ENCODE data around the gene SPIN2B.
"Not testable (repeated sequence)": the region's sequence is repeated elsewhere in the genome, so short reads cannot be mapped to it uniquely, and the experiment has no call there.

Gene SPIN2B

DNA sequence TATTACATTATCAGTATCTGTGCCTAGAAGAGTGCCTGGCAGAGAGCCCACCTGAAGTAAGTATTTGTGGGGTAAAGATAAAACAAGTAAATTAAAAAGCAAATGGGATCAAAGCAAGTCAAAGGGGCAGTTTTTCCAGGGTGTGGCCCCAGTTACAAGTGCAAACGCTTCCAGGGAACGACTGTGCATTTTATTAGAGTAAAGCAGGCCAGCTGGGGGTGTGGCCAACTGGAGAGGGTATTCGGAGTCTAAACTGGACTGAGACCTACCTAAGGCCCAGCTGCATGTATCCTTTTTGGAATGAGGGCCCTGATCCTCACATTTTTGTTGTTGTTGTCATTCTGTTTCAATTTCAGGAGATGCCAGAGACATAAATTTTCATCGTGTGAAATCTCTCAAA lies 3.8 kb downstream of the SPIN2B start:
- not testable (repeated sequence) for ATAC-seq

DNA sequence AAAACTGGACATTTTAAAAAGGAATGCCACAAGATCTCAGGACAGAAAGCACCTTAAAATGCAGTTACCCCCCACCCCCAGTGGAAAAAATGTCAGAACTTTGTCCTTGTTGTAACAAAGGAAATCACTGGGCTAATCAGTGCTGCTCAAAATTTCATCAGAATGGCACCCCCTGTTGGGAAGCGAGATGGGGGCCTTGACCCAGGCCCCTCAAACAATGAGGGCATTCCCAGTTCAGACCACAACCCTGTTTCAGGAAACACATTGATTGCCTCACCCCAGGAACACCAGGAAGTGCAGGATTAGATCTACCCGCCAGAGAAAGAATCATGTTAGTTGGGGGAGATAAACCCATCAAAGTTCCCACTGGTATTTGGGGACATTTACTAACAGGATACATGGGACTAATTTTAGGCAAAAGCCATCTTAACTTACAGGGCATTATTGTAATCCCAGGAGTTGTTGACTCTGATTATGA lies 16.4 kb downstream of the SPIN2B start:
- ATAC-seq, result no peak
- TF ChIP-seq ZFP30 (CRISPR knock-in tag; IDR thresholded peaks at IDR 0.05) (no peak), ARNTL (CRISPR knock-in tag; IDR thresholded peaks at IDR 0.05; ENCODE audit: borderline replicate concordance, low read depth) (no peak), OSR1 (CRISPR knock-in tag; IDR thresholded peaks at IDR 0.05) (no peak), ZNF8 (CRISPR knock-in tag; IDR thresholded peaks at IDR 0.05) (no peak), ZFP3 (CRISPR knock-in tag; IDR thresholded peaks at IDR 0.05) (no peak)
- TF ChIP-seq, protein P1, sequence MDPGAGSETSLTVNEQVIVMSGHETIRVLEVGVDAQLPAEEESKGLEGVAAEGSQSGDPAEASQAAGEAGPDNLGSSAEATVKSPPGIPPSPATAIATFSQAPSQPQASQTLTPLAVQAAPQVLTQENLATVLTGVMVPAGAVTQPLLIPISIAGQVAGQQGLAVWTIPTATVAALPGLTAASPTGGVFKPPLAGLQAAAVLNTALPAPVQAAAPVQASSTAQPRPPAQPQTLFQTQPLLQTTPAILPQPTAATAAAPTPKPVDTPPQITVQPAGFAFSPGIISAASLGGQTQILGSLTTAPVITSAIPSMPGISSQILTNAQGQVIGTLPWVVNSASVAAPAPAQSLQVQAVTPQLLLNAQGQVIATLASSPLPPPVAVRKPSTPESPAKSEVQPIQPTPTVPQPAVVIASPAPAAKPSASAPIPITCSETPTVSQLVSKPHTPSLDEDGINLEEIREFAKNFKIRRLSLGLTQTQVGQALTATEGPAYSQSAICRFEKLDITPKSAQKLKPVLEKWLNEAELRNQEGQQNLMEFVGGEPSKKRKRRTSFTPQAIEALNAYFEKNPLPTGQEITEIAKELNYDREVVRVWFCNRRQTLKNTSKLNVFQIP (CRISPR knock-in tag; IDR thresholded peaks at IDR 0.05; ENCODE audit: borderline replicate concordance, low read depth), result no peak
- TF ChIP-seq, protein P2, sequence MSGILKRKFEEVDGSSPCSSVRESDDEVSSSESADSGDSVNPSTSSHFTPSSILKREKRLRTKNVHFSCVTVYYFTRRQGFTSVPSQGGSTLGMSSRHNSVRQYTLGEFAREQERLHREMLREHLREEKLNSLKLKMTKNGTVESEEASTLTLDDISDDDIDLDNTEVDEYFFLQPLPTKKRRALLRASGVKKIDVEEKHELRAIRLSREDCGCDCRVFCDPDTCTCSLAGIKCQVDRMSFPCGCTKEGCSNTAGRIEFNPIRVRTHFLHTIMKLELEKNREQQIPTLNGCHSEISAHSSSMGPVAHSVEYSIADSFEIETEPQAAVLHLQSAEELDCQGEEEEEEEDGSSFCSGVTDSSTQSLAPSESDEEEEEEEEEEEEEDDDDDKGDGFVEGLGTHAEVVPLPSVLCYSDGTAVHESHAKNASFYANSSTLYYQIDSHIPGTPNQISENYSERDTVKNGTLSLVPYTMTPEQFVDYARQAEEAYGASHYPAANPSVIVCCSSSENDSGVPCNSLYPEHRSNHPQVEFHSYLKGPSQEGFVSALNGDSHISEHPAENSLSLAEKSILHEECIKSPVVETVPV (CRISPR knock-in tag; IDR thresholded peaks at IDR 0.05), result no peak

DNA sequence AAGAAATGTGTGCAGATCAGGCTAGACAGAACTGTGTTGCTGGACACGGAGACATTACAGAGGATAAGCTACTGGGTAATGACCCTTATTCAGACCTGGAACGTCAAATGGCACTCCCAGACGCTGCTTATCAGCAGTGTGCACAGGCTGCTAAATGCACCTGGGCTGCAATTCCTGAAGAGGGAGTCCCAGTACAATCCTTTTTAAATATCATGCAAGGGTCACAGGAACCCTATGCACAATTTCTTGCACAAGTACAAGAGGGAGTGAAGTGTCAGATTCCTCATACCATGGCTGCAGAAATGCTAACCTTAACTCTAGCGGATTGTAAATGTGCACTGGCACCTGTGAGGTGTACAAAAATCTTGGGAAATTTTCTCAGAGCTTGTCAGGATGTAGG lies 16.9 kb downstream of the SPIN2B start:
- TF ChIP-seq, protein P2 (CRISPR knock-in tag; IDR thresholded peaks at IDR 0.05), result no peak
- TF ChIP-seq ISL1 (CRISPR knock-in tag; IDR thresholded peaks at IDR 0.05) (no peak), PPARA (CRISPR knock-in tag; IDR thresholded peaks at IDR 0.05; ENCODE audit: borderline replicate concordance) (no peak), RARB (CRISPR knock-in tag; IDR thresholded peaks at IDR 0.05) (no peak), SNAI2 (CRISPR knock-in tag; IDR thresholded peaks at IDR 0.05) (no peak)
- ATAC-seq, result no peak

DNA sequence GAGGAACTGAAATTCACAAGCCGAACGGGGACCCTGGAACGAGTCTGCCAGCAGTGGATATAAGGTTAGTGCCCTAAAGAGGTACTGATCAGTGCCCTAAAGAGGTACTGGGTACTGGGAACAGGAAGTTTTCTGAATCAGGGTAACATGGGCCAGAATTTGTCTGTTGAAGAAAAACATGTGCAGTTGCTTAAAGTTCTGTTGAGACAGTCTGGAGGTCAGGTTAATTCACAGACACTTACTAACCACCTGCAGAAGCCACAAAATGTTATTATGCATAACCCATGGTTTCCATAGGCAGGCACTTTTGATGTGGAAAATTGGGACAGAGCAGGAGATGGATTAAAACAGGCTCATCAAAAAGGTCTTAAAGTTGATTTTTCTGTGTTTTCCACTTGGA lies 17.9 kb downstream of the SPIN2B start:
- no peak for ATAC-seq
- TF ChIP-seq CSDC2 (CRISPR knock-in tag; IDR thresholded peaks at IDR 0.05) (no peak), TOX (CRISPR knock-in tag; IDR thresholded peaks at IDR 0.05; ENCODE audit: borderline replicate concordance) (no peak), ZNF70 (CRISPR knock-in tag; IDR thresholded peaks at IDR 0.05) (no peak), RARB (CRISPR knock-in tag; IDR thresholded peaks at IDR 0.05) (no peak), ISL1 (CRISPR knock-in tag; IDR thresholded peaks at IDR 0.05) (no peak), ESRRG (CRISPR knock-in tag; IDR thresholded peaks at IDR 0.05) (no peak), ZFP30 (CRISPR knock-in tag; IDR thresholded peaks at IDR 0.05) (no peak), ZNF565 (CRISPR knock-in tag; conservative IDR thresholded peaks at IDR 0.05; ENCODE audit: low read depth) (no peak), ZC3H10 (CRISPR knock-in tag; IDR thresholded peaks at IDR 0.05) (no peak), BACH2 (CRISPR knock-in tag; IDR thresholded peaks at IDR 0.05; ENCODE audit: borderline replicate concordance) (no peak), ZNF8 (CRISPR knock-in tag; IDR thresholded peaks at IDR 0.05) (no peak), TCF4 (CRISPR knock-in tag; IDR thresholded peaks at IDR 0.05; ENCODE audit: borderline replicate concordance) (no peak), GLIS3 (CRISPR knock-in tag; IDR thresholded peaks at IDR 0.05) (no peak), SNAI2 (CRISPR knock-in tag; IDR thresholded peaks at IDR 0.05) (no peak), OSR1 (CRISPR knock-in tag; IDR thresholded peaks at IDR 0.05) (no peak)
- TF ChIP-seq, protein P3, sequence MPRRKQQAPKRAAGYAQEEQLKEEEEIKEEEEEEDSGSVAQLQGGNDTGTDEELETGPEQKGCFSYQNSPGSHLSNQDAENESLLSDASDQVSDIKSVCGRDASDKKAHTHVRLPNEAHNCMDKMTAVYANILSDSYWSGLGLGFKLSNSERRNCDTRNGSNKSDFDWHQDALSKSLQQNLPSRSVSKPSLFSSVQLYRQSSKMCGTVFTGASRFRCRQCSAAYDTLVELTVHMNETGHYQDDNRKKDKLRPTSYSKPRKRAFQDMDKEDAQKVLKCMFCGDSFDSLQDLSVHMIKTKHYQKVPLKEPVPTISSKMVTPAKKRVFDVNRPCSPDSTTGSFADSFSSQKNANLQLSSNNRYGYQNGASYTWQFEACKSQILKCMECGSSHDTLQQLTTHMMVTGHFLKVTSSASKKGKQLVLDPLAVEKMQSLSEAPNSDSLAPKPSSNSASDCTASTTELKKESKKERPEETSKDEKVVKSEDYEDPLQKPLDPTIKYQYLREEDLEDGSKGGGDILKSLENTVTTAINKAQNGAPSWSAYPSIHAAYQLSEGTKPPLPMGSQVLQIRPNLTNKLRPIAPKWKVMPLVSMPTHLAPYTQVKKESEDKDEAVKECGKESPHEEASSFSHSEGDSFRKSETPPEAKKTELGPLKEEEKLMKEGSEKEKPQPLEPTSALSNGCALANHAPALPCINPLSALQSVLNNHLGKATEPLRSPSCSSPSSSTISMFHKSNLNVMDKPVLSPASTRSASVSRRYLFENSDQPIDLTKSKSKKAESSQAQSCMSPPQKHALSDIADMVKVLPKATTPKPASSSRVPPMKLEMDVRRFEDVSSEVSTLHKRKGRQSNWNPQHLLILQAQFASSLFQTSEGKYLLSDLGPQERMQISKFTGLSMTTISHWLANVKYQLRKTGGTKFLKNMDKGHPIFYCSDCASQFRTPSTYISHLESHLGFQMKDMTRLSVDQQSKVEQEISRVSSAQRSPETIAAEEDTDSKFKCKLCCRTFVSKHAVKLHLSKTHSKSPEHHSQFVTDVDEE (CRISPR knock-in tag; IDR thresholded peaks at IDR 0.05), result no peak
- TF ChIP-seq, protein P4, sequence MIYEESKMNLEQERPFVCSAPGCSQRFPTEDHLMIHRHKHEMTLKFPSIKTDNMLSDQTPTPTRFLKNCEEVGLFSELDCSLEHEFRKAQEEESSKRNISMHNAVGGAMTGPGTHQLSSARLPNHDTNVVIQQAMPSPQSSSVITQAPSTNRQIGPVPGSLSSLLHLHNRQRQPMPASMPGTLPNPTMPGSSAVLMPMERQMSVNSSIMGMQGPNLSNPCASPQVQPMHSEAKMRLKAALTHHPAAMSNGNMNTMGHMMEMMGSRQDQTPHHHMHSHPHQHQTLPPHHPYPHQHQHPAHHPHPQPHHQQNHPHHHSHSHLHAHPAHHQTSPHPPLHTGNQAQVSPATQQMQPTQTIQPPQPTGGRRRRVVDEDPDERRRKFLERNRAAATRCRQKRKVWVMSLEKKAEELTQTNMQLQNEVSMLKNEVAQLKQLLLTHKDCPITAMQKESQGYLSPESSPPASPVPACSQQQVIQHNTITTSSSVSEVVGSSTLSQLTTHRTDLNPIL (CRISPR knock-in tag; IDR thresholded peaks at IDR 0.05; ENCODE audit: low read depth), result no peak
- TF ChIP-seq, protein P5, sequence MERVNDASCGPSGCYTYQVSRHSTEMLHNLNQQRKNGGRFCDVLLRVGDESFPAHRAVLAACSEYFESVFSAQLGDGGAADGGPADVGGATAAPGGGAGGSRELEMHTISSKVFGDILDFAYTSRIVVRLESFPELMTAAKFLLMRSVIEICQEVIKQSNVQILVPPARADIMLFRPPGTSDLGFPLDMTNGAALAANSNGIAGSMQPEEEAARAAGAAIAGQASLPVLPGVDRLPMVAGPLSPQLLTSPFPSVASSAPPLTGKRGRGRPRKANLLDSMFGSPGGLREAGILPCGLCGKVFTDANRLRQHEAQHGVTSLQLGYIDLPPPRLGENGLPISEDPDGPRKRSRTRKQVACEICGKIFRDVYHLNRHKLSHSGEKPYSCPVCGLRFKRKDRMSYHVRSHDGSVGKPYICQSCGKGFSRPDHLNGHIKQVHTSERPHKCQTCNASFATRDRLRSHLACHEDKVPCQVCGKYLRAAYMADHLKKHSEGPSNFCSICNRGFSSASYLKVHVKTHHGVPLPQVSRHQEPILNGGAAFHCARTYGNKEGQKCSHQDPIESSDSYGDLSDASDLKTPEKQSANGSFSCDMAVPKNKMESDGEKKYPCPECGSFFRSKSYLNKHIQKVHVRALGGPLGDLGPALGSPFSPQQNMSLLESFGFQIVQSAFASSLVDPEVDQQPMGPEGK (CRISPR knock-in tag; IDR thresholded peaks at IDR 0.05; ENCODE audit: borderline replicate concordance), result no peak

DNA sequence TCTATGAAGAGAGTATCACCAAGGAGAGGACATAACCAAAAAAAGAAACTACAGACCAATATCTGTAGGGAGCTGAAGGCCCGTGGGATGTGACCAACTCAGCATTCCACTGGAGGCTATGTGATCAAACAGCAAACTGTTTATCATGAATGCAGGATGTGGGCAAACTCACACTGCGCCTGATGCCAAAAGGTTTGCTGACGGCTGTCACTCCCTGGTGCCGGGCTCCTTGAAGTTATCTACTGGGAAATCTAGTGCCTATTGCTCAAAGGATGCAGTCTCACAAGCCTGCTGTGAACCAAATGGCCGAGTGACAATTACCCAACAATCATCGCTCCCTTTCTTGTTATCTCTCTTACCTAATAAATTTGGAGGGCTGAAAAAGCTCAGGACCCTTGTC lies 18.4 kb downstream of the SPIN2B start:
- not testable (repeated sequence) for ATAC-seq
